ENCODE data around the gene LYSMD3.

DNA sequence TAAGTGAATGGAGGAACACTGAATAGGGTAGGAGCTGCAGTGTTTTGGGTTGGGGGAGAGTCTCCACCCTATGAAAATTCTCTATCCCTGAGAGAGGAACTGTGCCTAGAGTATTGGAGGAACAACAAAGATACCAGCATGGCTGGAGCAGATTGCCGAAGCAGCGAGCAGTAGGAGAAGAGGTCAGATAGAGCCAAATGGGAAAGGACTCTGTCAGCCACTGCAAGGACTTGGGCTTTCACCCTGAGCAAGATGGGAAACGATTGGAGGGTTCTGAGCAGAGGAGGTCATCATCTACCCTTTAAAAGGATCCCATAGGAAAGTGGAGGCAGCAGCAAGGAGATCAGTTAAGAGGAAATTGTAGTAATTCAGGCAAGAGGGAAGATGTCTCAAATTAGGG lies 4.4 kb upstream of the LYSMD3 start:
- TF ChIP-seq, protein P1, sequence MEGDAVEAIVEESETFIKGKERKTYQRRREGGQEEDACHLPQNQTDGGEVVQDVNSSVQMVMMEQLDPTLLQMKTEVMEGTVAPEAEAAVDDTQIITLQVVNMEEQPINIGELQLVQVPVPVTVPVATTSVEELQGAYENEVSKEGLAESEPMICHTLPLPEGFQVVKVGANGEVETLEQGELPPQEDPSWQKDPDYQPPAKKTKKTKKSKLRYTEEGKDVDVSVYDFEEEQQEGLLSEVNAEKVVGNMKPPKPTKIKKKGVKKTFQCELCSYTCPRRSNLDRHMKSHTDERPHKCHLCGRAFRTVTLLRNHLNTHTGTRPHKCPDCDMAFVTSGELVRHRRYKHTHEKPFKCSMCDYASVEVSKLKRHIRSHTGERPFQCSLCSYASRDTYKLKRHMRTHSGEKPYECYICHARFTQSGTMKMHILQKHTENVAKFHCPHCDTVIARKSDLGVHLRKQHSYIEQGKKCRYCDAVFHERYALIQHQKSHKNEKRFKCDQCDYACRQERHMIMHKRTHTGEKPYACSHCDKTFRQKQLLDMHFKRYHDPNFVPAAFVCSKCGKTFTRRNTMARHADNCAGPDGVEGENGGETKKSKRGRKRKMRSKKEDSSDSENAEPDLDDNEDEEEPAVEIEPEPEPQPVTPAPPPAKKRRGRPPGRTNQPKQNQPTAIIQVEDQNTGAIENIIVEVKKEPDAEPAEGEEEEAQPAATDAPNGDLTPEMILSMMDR (IDR thresholded peaks at IDR 0.05), result no peak
- no peak for TF ChIP-seq ZFX (IDR thresholded peaks at IDR 0.05; ENCODE audit: borderline replicate concordance)
